HepG2 (cell line): ENCODE results near the gene BCAS3. TPM values are rescaled to one million over a fixed set of nuclear protein-coding genes. Genes with fewer than 3 reads are reported as not detected.

ENCODE experiments used
- ATAC-seq: fragments of 200-7000 bp; cut with Tn5 transposase; 3 replicates; pipeline ENCODE4 v1.9.1; 2020; ENCODE audit warnings: mild to moderate bottlenecking, moderate library complexity
- BruUV-seq: library from RNA; stranded (reverse); fragments of 400-500 nt; replicated peaks from 2 replicates; lab custom pipeline; 2021; lab: Mats Ljungman, UMichigan
- CTCF ChIA-PET: fragments of 300-600 bp; formaldehyde crosslinking; extraction: SDS; loops from one replicate; lab custom pipeline; 2021; ENCODE audit warnings: low total read pairs, inconsistent platforms, low intra/inter-chr PET ratio; lab: Yijun Ruan, JAX
- POLR2A ChIA-PET: fragments of 350-600 bp; sonication (Branson Sonifier 250); formaldehyde crosslinking; loops from one replicate; lab custom pipeline; 2020; ENCODE audit warnings: antibody characterized with exemption, inconsistent platforms; lab: Yijun Ruan, JAX
- DNase-seq: peaks from one replicate; pipeline ENCODE4 v3.0.0-alpha.2; 2015; ENCODE audit warnings: low spot score
- FAIRE-seq: peaks from 3 replicates; lab custom pipeline; 2011; peaks lifted over from hg19 to GRCh38; lab: Jason Lieb, UNC
- H2AFZ ChIP-seq: one replicate; pipeline ENCODE4 v1.6.1; 2011; ENCODE audit warnings: low read length, inconsistent platforms
- H3K27ac ChIP-seq: fragments of 300-600 bp; 3 replicates; pipeline ENCODE4 v1.8.0; 2011; ENCODE audit warnings: mixed run types, mild to moderate bottlenecking, mixed read lengths, low read length, inconsistent platforms; ENCODE audit not compliant: insufficient read depth; ENCODE audit errors: extremely low read length
- H3K27me3 ChIP-seq, 2 experiments: fragments of 200-600 bp in 1 of 2; 2 replicates in 1 of 2; 3 replicates in 1 of 2; pipeline versions ENCODE4 v1.6.0 to v1.8.0; 2011; ENCODE audit warnings: low read length in 2 of 2, mild to moderate bottlenecking in 2 of 2, moderate library complexity in 2 of 2, inconsistent platforms in 1 of 2; ENCODE audit not compliant: insufficient read depth in 2 of 2, control insufficient read depth in 1 of 2
- H3K36me3 ChIP-seq, 2 experiments: fragments of 200-600 bp in 1 of 2; replicated peaks in 1 of 2; 2 replicates in 1 of 2; 3 replicates in 1 of 2; pipeline versions ENCODE4 v1.5.1 to v1.8.0; 2011; ENCODE audit warnings: low read length in 2 of 2, inconsistent platforms in 1 of 2; ENCODE audit not compliant: insufficient read depth in 2 of 2, control insufficient read depth in 1 of 2
- H3K4me1 ChIP-seq: 2 replicates; pipeline ENCODE4 v1.5.1; 2012; ENCODE audit warnings: low read length, inconsistent platforms; ENCODE audit not compliant: insufficient read depth
- H3K4me2 ChIP-seq: 2 replicates; pipeline ENCODE4 v1.6.0; 2011; ENCODE audit warnings: low read depth, low read length, inconsistent platforms
- H3K4me3 ChIP-seq, 3 experiments: fragments of 200-600 bp in 1 of 3; sonication (generic), shearing (Covaris generic) in 1 of 3; replicated peaks in 1 of 3; 2 replicates each; pipeline ENCODE4 v1.5.1; 2011 to 2016; ENCODE audit warnings: low read length in 3 of 3, inconsistent platforms in 2 of 3, low read depth in 2 of 3, mild to moderate bottlenecking in 2 of 3, control low read depth in 1 of 3, mixed read lengths in 1 of 3; ENCODE audit not compliant: insufficient read depth in 1 of 3
- H3K79me2 ChIP-seq: one replicate; pipeline ENCODE4 v1.6.1; 2011; ENCODE audit warnings: low read length, inconsistent platforms; ENCODE audit not compliant: insufficient read depth
- H3K9ac ChIP-seq: 2 replicates; pipeline ENCODE4 v1.6.0; 2011; ENCODE audit warnings: mild to moderate bottlenecking, low read depth, low read length, inconsistent platforms; ENCODE audit not compliant: insufficient read depth
- H3K9me3 ChIP-seq: 2 replicates; pipeline ENCODE4 v1.5.1; 2012; ENCODE audit warnings: mild to moderate bottlenecking, low read length
- H4K20me1 ChIP-seq: 2 replicates; pipeline ENCODE4 v1.6.0; 2011; ENCODE audit warnings: inconsistent platforms, mild to moderate bottlenecking, low read length, moderate library complexity; ENCODE audit not compliant: insufficient read depth
- ATF2 ChIP-seq: sonication (generic); formaldehyde crosslinking; IDR thresholded peaks from 2 replicates; pipeline ENCODE4 v1.4.0; 2020; ENCODE audit warnings: missing genetic modification reagents
- JDP2 ChIP-seq: sonication (generic); formaldehyde crosslinking; IDR thresholded peaks from 2 replicates; pipeline ENCODE4 v1.8.1; 2022; ENCODE audit warnings: missing genetic modification reagents, borderline replicate concordance
- NFE2L2 ChIP-seq: fragments of 150-350 bp; IDR thresholded peaks from 2 replicates; pipeline ENCODE4 v1.6.1; 2014; ENCODE audit warnings: low read length
- RNF2 ChIP-seq: fragments of 450-650 bp; conservative IDR thresholded peaks from 2 replicates; pipeline ENCODE4 v1.6.1; 2016; ENCODE audit warnings: low read depth
- SMAD9 ChIP-seq: sonication (generic); formaldehyde crosslinking; IDR thresholded peaks from 2 replicates; pipeline ENCODE4 v1.5.1; 2020; ENCODE audit warnings: mild to moderate bottlenecking, missing genetic modification reagents
- TFDP2 ChIP-seq: sonication (generic); formaldehyde crosslinking; IDR thresholded peaks from 2 replicates; pipeline ENCODE4 v1.4.0; 2020; ENCODE audit warnings: missing genetic modification reagents
- TSC22D2 ChIP-seq: sonication (generic); formaldehyde crosslinking; IDR thresholded peaks from 2 replicates; pipeline ENCODE4 v1.5.1; 2020; ENCODE audit warnings: missing genetic modification reagents, mild to moderate bottlenecking, borderline replicate concordance
- ZNF18 ChIP-seq: sonication (generic); formaldehyde crosslinking; IDR thresholded peaks from 2 replicates; pipeline ENCODE4 v1.8.0; 2022; ENCODE audit warnings: mild to moderate bottlenecking, missing genetic modification reagents; ENCODE audit not compliant: insufficient replicate concordance
- ZNF225 ChIP-seq: sonication (generic); formaldehyde crosslinking; IDR thresholded peaks from 2 replicates; pipeline ENCODE4 v1.4.0; 2020; ENCODE audit warnings: mild to moderate bottlenecking, missing genetic modification reagents
- in situ Hi-C: cut with HindIII; loops from 2 replicates; pipeline ENCODE4 v1.10.0; 2017; ENCODE audit warnings: low pct_unique_long_range_greater_than_20kb; ENCODE audit not compliant: extremely low pct_ligation_motif_present
- intact Hi-C: fragments of 100-400 bp; cut with micrococcal nuclease; formaldehyde crosslinking; loops from one replicate; pipeline ENCODE4 v1.10.0; 2022; ENCODE audit not compliant: unreplicated experiment
- polyA plus RNA-seq, 8 experiments: library from polyadenylated mRNA; depleted of rRNA in 3 of 8; stranded (reverse) in 7 of 8; unstranded in 1 of 8; fragments of >200 nt; fragmentation: Illumina TruSeq in 4 of 8; extraction: Trizol in 4 of 8; gene quantifications; 2 replicates each; pipeline versions ENCODE4 v1.2.1 to v1.2.3, GENCODE V29; 2011 to 2016; ENCODE audit warnings: low read depth in 4 of 8, missing spikeins in 1 of 8, mixed read lengths in 1 of 8; ENCODE audit not compliant: insufficient read depth in 1 of 8
- total RNA-seq, 5 experiments: library from RNA; depleted of rRNA; stranded (reverse); fragments of >200 nt; fragmentation: Illumina TruSeq; extraction: Trizol; gene quantifications; 2 replicates each; pipeline ENCODE4 v1.2.3, GENCODE V29; 2016; ENCODE audit warnings: low read depth in 1 of 5

Gene BCAS3
- total and polyA plus RNA-seq, 2 of the 13 experiments (the other 11 are each of a cell fraction or from before 2014, with no cell fraction given) = 10.7 to 11.2 TPM

GRCh38 chr17:61436273-61436672 is 758.6 kb downstream of the BCAS3 start:
- in situ Hi-C loops = no loop called here
- Histone ChIP-seq H3K9ac (no peak overlapping the region), H3K27ac (no peak overlapping the region), H3K4me2 (no peak overlapping the region), H3K4me1 (peaks cover 10% of the 10 kb centered on the region)
- ChIA-PET POLR2A (no interaction called here), CTCF (no interaction called here)
- ATAC-seq (no peak), FAIRE-seq (no peak)
- TF ChIP-seq JDP2 (CRISPR knock-in tag) = no peak
- TF ChIP-seq ZNF225 (CRISPR knock-in tag) = no peak
- no peak for TF ChIP-seq NFE2L2
- TF ChIP-seq RNF2 = no peak
- no peak for TF ChIP-seq ATF2 (CRISPR knock-in tag)
- no peak for TF ChIP-seq SMAD9 (CRISPR knock-in tag)
- no peak for TF ChIP-seq TSC22D2
- TF ChIP-seq ZNF18 = no peak
- no peak for TF ChIP-seq TFDP2 (CRISPR knock-in tag)
- TF ChIP-seq, all 625 proteins: peak for 0
- Histone ChIP-seq H3K79me2 (no peaks in the 10 kb centered on the region), H3K36me3 (no peaks in the 10 kb centered on the region), H3K9me3 (peaks cover 23% of the 10 kb centered on the region; the same call in 1 of the 2 replicates), H4K20me1 (no peaks in the 10 kb centered on the region), H3K27me3 (no peaks in the 10 kb centered on the region), H3K4me3 (no peak overlapping the region), H2AFZ (no peak overlapping the region)
- no peak for DNase-seq
- no TSS peak for BruUV-seq
- intact Hi-C loops = no loop called here
